Endothelial cell of umbilical vein (primary cell): ENCODE results near the gene MYL1.

Experiments
- EZH2 ChIP-seq: IDR thresholded peaks from 2 replicates; pipeline ENCODE4 v1.6.1; 2012; ENCODE audit warnings: borderline replicate concordance, low read depth, mild to moderate bottlenecking, moderate library complexity, low read length, inconsistent platforms; ENCODE audit not compliant: severe bottlenecking
- TF ChIP-seq, protein P1 (sequence below), 2 donors: IDR thresholded peaks; 1 replicate in 1 of 2; 2 replicates in 1 of 2; pipeline ENCODE4 v1.5.1; 2011; ENCODE audit warnings: low read length in 2 of 2, mild to moderate bottlenecking in 2 of 2, moderate library complexity in 2 of 2, control low read depth in 1 of 2, inconsistent platforms in 1 of 2, low read depth in 1 of 2; ENCODE audit not compliant: insufficient read depth in 1 of 2; ENCODE audit errors: extremely low read depth in 1 of 2
- TF ChIP-seq, protein P2 (sequence below): IDR thresholded peaks from 2 replicates; pipeline ENCODE4 v1.6.1; 2011; ENCODE audit not compliant: insufficient read depth, insufficient read length

DNA sequence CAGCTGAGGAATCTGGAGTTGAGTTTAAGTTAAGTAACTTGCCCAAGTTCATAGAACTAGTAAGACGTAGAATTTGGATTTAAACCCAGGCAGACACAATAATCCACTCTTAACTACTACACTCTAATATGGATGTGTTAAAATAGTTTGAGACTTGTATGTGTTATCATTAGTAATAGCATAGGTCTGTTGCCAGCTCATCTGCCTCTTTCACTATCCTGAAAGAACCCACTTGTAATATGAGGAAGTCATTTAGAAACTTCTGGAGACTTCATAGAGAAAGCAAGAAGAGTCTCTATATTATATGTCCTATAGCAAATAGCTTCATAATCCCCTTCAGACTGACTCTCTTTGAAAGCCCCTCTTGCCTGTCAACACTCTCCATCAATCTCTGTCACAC lies 46.7 kb downstream of the MYL1 start:
- TF ChIP-seq, protein P1, sequence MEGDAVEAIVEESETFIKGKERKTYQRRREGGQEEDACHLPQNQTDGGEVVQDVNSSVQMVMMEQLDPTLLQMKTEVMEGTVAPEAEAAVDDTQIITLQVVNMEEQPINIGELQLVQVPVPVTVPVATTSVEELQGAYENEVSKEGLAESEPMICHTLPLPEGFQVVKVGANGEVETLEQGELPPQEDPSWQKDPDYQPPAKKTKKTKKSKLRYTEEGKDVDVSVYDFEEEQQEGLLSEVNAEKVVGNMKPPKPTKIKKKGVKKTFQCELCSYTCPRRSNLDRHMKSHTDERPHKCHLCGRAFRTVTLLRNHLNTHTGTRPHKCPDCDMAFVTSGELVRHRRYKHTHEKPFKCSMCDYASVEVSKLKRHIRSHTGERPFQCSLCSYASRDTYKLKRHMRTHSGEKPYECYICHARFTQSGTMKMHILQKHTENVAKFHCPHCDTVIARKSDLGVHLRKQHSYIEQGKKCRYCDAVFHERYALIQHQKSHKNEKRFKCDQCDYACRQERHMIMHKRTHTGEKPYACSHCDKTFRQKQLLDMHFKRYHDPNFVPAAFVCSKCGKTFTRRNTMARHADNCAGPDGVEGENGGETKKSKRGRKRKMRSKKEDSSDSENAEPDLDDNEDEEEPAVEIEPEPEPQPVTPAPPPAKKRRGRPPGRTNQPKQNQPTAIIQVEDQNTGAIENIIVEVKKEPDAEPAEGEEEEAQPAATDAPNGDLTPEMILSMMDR (IDR thresholded peaks at IDR 0.05; ENCODE audit: extremely low read depth in 1 of 2, insufficient read depth in 1 of 2, low read depth in 1 of 2, low read length in 2 of 2): no peak
- no peak for TF ChIP-seq EZH2
- TF ChIP-seq, protein P2, sequence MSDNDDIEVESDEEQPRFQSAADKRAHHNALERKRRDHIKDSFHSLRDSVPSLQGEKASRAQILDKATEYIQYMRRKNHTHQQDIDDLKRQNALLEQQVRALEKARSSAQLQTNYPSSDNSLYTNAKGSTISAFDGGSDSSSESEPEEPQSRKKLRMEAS: no peak
